ENCODE results near the gene CLDN6. TPM values are rescaled to one million over a fixed set of nuclear protein-coding genes. Genes with fewer than 3 reads are reported as not detected.

CLDN6 gene
- total and polyA plus RNA-seq, 2 of the 13 experiments (the other 11 are each of a cell fraction or from before 2014, with no cell fraction given) = 5.9 to 7.6 TPM

- Histone ChIP-seq H3K9me3 (ENCODE audit: low read length) (no peaks in the 10 kb centered on the region), H3K9ac (ENCODE audit: insufficient read depth, low read depth, low read length) (peak within 1 kb of the TSS; percentile 96), H4K20me1 (ENCODE audit: insufficient read depth, low read length) (no peaks in the 10 kb centered on the region), H3K27me3 (ENCODE audit: control insufficient read depth in 1 of 2, insufficient read depth in 2 of 2, low read length in 2 of 2) (no peaks in the 10 kb centered on the region; a peak in 2 of 5 replicates), H3K4me2 (ENCODE audit: low read depth, low read length) (peak within 1 kb of the TSS; percentile 94), H3K27ac (ENCODE audit: extremely low read length, insufficient read depth, low read length) (peak within 1 kb of the TSS; percentile 82), H3K79me2 (ENCODE audit: insufficient read depth, low read length) (peaks cover 17% of the 10 kb centered on the region), H3K36me3 (replicated peaks in 1 of 2; ENCODE audit: control insufficient read depth in 1 of 2, insufficient read depth in 2 of 2, low read length in 2 of 2) (peaks cover 9 to 16% of the 10 kb centered on the region in 2 experiments; a peak in 2 of 5 replicates), H2AFZ (ENCODE audit: low read length) (no peak within 1 kb of the TSS), H3K4me1 (ENCODE audit: insufficient read depth, low read length) (peaks cover 37% of the 10 kb centered on the region), H3K4me3 (replicated peaks in 1 of 3; ENCODE audit: insufficient read depth in 1 of 3, low read depth in 2 of 3, low read length in 3 of 3) (peak within 1 kb of the TSS; percentile 57 to 90 (median 71))
- 0% methylated on average over 13 of the region's 13 CpGs for whole genome bisulfite sequencing (ENCODE audit: low lambda C conversion rate)
- peak; percentile 77 for ATAC-seq
- BruUV-seq (replicated peaks) = no TSS peak
- FAIRE-seq = peak; percentile 85
- intact Hi-C loops (cut with micrococcal nuclease; ENCODE audit: unreplicated experiment) = no loop called here
- in situ Hi-C loops (cut with HindIII; ENCODE audit: extremely low pct_ligation_motif_present, low pct_unique_long_range_greater_than_20kb) = no loop called here
- peak; percentile 87 for DNase-seq (ENCODE audit: low spot score)
- POLR2A ChIA-PET = interaction anchor here (0.6 to 4.9 kb wide), 19 partner anchors 10 to 127 kb away, joined by 3 to 38 read pairs (median 7); partner anchors contain the start of genes HCFC1R1, THOC6, TNFRSF12A and ZNF205
- CTCF ChIA-PET (ENCODE audit: low intra/inter-chr PET ratio, low total read pairs) = no interaction called here
- TF ChIP-seq ZNF510 (CRISPR knock-in tag; IDR thresholded peaks at IDR 0.05; ENCODE audit: low read depth) (peak; percentile 29), TCF7L2 (IDR thresholded peaks at IDR 0.05; ENCODE audit: low read depth, low read length) (no peak), ZNF552 (CRISPR knock-in tag; IDR thresholded peaks at IDR 0.05; ENCODE audit: borderline replicate concordance) (no peak), ZMAT5 (CRISPR knock-in tag; IDR thresholded peaks at IDR 0.05; ENCODE audit: borderline replicate concordance, low read depth) (no peak), BRD4 (CRISPR knock-in tag; IDR thresholded peaks at IDR 0.05) (no peak), PRMT3 (CRISPR knock-in tag; IDR thresholded peaks at IDR 0.05; ENCODE audit: borderline replicate concordance, low read depth) (no peak; the same call in 1 of the 2 replicates), ARID3A (IDR thresholded peaks at IDR 0.05; ENCODE audit: low read depth, low read length) (no peak), ZNF569 (CRISPR knock-in tag; IDR thresholded peaks at IDR 0.05; ENCODE audit: borderline replicate concordance) (no peak), CSRNP1 (CRISPR knock-in tag; IDR thresholded peaks at IDR 0.05) (no peak), ZNF878 (CRISPR knock-in tag; IDR thresholded peaks at IDR 0.05) (no peak; the same call in 1 of the 2 replicates), ATF6 (CRISPR knock-in tag; conservative IDR thresholded peaks at IDR 0.05) (no peak), YEATS2 (CRISPR knock-in tag; IDR thresholded peaks at IDR 0.05; ENCODE audit: borderline replicate concordance) (peak; percentile 77; the same call in 1 of the 2 replicates), ZNF704 (CRISPR knock-in tag; IDR thresholded peaks at IDR 0.05; ENCODE audit: borderline replicate concordance) (no peak; the same call in 1 of the 2 replicates), POGZ (CRISPR knock-in tag; IDR thresholded peaks at IDR 0.05) (no peak), JARID2 (CRISPR knock-in tag; IDR thresholded peaks at IDR 0.05; ENCODE audit: insufficient replicate concordance) (no peak), KDM5A (IDR thresholded peaks at IDR 0.05; ENCODE audit: borderline replicate concordance, low read length) (no peak; the same call in 1 of the 2 replicates)
These were observed 47.2 kb upstream of the CLDN6 start, which contains the start of gene IL32 for GRCh38 chr16:3065069-3065741. Gene IL32 (plus strand): TSS chr16:3065640. CDS start chr16:3065812, 172 bp downstream.
